Left ventricle myocardium superior (tissue), 1 donor: ENCODE measurements around the gene AP3D1. TPM values are rescaled to one million over a fixed set of nuclear protein-coding genes. Genes with fewer than 3 reads are reported as not detected.
"Not testable (repeated sequence)": the region's sequence is repeated elsewhere in the genome, so short reads cannot be mapped to it uniquely, and the experiment has no call there.

Experiments
- ATAC-seq: fragments of 200-7000 bp; cut with Tn5 transposase; one replicate; pipeline ENCODE4 v1.9.1; 2020; ENCODE audit warnings: mild to moderate bottlenecking, moderate library complexity
- DNase-seq: peaks from one replicate; pipeline ENCODE4 v3.0.0-alpha.2; 2020
- intact Hi-C: fragments of 100-400 bp; cut with micrococcal nuclease; formaldehyde crosslinking; loops from one replicate; pipeline ENCODE4 v1.11.0; 2022
- total RNA-seq: library from RNA; stranded (reverse); fragmentation: NEBNext Ultra II Directional; extraction: Animal tissue kit (Norgen Biotek cat#: 25700); gene quantifications from one replicate; pipeline ENCODE4 v1.2.1, GENCODE V29; 2021
- donor health status: DM: no; HTN: yes; CAD: no; lungs with severe emphysema.

AP3D1 gene
- total RNA-seq, 1 donor from 2014 or later, result 78.2 TPM

- no peak for DNase-seq
- no peak for ATAC-seq
- intact Hi-C loops, result no loop called here
These were observed 19.2 kb downstream of the AP3D1 start for GRCh38 chr19:2132191-2132590.

DNA sequence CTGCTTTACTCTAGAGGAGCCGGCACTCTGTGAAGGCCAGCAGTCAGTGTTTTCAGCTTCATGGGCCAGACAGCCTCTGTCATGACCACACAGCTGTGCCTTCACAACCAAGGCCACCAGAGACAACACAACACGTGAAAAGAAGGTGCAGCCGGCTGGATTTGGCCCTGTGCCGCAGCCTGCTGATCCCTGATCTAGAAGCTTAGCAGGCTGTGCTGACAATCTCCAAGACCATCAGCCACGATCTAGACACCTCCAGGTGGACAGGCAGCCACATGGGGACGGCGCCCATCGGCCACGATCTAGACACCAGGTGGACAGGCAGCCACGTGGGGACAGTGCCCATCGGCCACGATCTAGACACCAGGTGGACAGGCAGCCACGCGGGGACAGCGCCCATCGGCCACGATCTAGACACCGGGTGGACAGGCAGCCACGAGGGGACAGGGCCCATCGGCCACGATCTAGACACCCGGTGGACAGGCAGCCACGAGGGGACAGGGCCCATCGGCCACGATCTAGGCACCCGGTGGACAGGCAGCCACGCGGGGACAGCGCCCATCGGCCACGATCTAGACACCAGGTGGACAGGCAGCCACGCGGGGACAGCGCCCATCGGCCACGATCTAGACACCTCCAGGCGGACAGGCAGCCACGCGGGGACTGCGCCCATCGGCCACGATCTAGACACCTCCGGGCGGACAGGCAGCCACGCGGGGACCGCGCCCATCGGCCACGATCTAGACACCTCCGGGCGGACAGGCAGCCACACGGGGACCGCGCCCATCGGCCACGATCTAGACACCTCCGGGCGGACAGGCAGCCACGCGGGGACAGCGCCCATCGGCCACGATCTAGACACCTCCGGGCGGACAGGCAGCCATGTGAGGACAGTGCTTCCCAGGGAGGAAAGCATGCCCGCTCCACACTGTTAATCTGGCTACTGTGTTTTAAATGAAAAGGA lies 20.1 kb downstream of the AP3D1 start:
- intact Hi-C loops, ATAC-seq, DNase-seq: not testable (repeated sequence)

DNA sequence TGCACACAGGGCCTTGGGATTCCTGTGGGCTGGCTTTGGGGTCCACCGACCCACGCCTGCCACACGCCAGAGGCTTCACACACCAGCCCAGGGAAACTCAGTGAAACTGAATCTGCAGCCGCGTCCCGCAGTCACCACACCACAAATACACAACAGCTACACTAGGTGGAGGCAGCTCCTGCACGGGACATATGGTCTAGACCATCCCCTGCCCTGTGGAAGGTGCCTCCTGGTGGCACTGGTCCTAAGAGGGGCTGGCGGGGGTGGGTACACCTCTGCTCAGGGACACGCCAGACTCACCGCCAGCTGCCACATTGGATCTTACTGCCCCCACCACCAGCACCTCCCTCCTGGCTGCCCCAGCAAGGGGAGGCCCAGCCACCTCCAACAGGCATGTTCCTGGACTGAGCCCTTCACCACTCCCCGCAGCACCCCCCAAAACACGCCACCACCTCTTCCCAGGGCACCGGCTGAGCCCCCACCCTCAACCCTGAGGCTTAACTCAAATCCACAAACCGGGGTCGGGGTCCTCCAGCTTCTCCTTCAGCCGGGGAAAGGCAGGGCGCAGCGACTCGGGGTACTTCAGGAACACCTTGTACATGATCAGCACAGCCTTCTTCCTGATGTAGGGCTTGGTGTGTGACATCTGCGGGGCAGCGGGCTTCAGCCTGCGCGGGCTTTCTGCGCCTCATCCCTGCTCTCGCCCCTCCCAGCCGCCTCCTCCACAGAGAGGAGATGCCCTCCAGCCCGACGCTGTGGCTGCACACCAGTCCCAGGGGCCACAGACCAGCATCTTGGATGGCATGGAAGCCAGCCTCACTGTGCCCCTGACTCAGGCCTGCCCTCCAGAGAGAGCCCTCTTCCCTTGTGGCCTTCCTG lies 21.2 kb downstream of the AP3D1 start:
- DNase-seq (no peak), ATAC-seq (no peak)
- intact Hi-C loops, result no loop called here

DNA sequence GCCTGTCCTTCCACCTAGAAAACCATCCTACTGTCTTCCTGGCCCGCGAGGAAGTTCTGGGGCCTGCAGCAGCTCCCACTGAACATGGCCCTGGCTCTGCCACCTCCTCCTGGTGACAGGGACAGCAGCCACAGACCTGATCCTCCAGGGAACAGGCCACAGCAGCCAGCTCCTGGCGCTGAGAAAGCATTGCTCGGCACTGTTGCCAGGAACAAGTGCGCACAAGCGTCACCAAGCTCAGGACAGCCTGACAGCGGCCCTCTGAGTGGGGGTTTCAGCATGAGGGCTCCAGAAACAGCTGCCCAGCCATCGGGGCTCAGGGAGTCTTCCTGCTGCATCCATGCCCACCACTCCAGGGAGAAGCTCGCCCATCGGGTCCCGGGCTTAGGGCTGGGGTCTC lies 21.9 kb downstream of the AP3D1 start:
- peak; percentile 63 for ATAC-seq
- intact Hi-C loops, result no loop called here
- peak; percentile 86 for DNase-seq

- no peak for DNase-seq
- no peak for ATAC-seq
- intact Hi-C loops, result no loop called here
These were observed 22.3 kb downstream of the AP3D1 start for GRCh38 chr19:2129022-2129421.

- DNase-seq, intact Hi-C loops: not testable (repeated sequence)
- ATAC-seq, result peak; percentile 32
These were observed 23.1 kb downstream of the AP3D1 start for GRCh38 chr19:2128252-2128651.

GRCh38 chr19:2127758-2128157 lies 23.6 kb downstream of the AP3D1 start:
- ATAC-seq (peak; percentile 91), DNase-seq (peak; percentile 90)
- intact Hi-C loops, result no loop called here

- DNase-seq, result no peak
- intact Hi-C loops, result no loop called here
- no peak for ATAC-seq
These were observed 24.4 kb downstream of the AP3D1 start for GRCh38 chr19:2126879-2127518.

GRCh38 chr19:2123682-2124387 lies 27.5 kb downstream of the AP3D1 start:
- no peak for ATAC-seq
- DNase-seq, result no peak
- intact Hi-C loops, result no loop called here

GRCh38 chr19:2122982-2123381 lies 28.4 kb downstream of the AP3D1 start:
- no peak for DNase-seq
- no peak for ATAC-seq
- intact Hi-C loops, result no loop called here

GRCh38 chr19:2122251-2122650 lies 29.1 kb downstream of the AP3D1 start:
- no peak for DNase-seq
- intact Hi-C loops, result no loop called here
- ATAC-seq, result no peak

DNA sequence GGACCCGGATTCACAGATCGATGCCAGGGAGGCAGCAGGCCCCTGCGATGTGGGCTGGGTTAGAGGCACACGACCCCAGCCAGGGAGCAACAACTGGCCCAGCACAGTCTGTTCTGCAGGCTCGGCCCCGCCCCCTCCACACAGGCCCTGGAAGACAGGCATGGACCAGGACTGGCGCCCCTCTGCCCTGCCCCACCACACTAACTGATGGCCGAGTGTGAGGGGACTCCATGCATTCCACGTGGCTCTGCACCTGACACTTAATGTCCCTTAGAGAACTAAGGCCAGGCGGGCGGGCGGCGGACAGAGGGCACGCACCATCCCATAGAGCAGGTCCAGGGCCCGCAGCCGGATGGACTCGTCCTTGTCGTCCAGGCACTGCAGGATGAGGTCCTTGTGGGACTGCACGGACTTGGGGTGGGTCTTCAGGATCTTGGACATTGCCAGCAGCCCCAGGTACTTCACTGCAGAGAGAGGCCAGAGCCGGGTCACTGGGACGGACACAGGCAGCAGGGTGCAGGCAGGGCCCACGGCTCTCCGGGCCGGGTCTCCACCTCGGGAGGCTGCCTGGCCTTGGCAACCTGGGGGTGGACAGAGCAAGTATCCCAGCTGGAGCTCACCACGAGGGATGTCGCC lies 29.8 kb downstream of the AP3D1 start:
- intact Hi-C loops, result no loop called here
- ATAC-seq, result no peak
- DNase-seq, result no peak

DNA sequence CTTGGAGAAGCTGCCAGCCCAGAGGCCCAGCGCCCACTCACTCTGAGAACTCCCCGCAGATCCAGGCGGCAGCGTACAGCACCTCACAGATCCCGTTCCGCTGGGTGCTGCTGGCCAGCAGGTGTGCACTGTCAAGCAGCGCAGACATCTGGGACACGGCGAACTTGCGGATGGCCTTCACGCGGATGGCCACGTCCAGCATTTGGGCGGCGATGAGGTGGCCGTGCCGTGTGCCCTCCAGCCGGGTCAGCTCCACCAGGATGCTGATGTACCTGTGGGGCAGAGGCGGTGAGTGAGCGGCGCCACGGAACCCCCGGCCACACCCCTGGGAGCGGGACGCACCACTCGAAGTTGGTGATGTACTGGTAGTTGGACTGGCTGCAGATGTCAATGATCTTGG lies 30.5 kb downstream of the AP3D1 start:
- intact Hi-C loops, result no loop called here
- DNase-seq (no peak), ATAC-seq (no peak)

GRCh38 chr19:2119921-2120785 lies 31.2 kb downstream of the AP3D1 start:
- ATAC-seq (no peak), DNase-seq (no peak)
- intact Hi-C loops, result no loop called here

GRCh38 chr19:2118438-2118837 lies 32.9 kb downstream of the AP3D1 start:
- DNase-seq, result no peak
- intact Hi-C loops, result no loop called here
- ATAC-seq, result no peak

GRCh38 chr19:2117215-2117960 lies 34.0 kb downstream of the AP3D1 start:
- ATAC-seq, result no peak
- intact Hi-C loops, result no loop called here
- no peak for DNase-seq

DNA sequence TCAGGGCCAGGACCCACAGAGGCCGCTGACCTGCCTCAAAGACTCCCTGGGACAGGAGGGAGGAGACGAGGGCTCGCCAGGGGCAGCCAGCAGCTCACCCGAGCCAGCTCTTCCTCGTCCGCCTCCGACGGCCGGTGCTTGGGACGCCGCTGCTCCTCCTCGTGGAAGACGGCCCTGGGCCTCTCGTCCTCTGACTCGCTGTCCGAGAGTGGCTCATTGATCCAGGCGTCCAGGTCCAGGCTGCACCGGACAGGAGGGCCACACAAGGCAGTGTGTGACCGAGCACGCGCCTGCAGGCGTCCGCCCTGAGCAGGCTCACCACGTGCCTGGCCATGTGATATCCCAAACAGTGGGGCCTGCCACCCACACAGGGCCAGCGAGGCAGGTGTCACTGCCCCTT lies 34.9 kb downstream of the AP3D1 start:
- ATAC-seq (no peak), DNase-seq (no peak)
- intact Hi-C loops, result no loop called here
